NT2/D1 (cell line): ENCODE results near the gene IGFBP5.

Experiments used
- DNase-seq: peaks from one replicate; pipeline ENCODE4 v3.0.0-alpha.2; 2011; ENCODE audit warnings: low read depth, low spot score
- H3K27me3 ChIP-seq: 2 replicates; pipeline ENCODE4 v1.6.0; 2011; ENCODE audit warnings: mild to moderate bottlenecking; ENCODE audit not compliant: insufficient read length, insufficient read depth
- H3K36me3 ChIP-seq: 2 replicates; pipeline ENCODE4 v1.6.1; 2011; ENCODE audit warnings: mild to moderate bottlenecking, low read length, mixed read lengths; ENCODE audit not compliant: insufficient read depth, insufficient read length
- H3K4me1 ChIP-seq: 2 replicates; pipeline ENCODE4 v1.5.1; 2011; ENCODE audit not compliant: insufficient read depth, insufficient read length
- H3K4me3 ChIP-seq: 2 replicates; pipeline ENCODE4 v1.5.1; 2011; ENCODE audit warnings: low read depth; ENCODE audit not compliant: insufficient read length
- H3K9ac ChIP-seq: 2 replicates; pipeline ENCODE4 v1.6.0; 2011; ENCODE audit warnings: low read depth; ENCODE audit not compliant: insufficient read length
- H3K9me3 ChIP-seq: 2 replicates; pipeline ENCODE4 v1.5.1; 2011; ENCODE audit warnings: mild to moderate bottlenecking, low read length; ENCODE audit not compliant: insufficient read depth
- SUZ12 ChIP-seq: IDR thresholded peaks from 2 replicates; pipeline ENCODE4 v1.6.1; 2011; ENCODE audit not compliant: insufficient read length, insufficient read depth; ENCODE audit errors: extremely low read depth
- YY1 ChIP-seq: IDR thresholded peaks from 2 replicates; pipeline ENCODE4 v1.6.1; 2011; ENCODE audit not compliant: insufficient read length, insufficient read depth
- ZNF274 ChIP-seq: IDR thresholded peaks from 2 replicates; pipeline ENCODE4 v1.6.1; 2011; ENCODE audit warnings: mild to moderate bottlenecking, low read depth, low read length

Gene IGFBP5

DNA sequence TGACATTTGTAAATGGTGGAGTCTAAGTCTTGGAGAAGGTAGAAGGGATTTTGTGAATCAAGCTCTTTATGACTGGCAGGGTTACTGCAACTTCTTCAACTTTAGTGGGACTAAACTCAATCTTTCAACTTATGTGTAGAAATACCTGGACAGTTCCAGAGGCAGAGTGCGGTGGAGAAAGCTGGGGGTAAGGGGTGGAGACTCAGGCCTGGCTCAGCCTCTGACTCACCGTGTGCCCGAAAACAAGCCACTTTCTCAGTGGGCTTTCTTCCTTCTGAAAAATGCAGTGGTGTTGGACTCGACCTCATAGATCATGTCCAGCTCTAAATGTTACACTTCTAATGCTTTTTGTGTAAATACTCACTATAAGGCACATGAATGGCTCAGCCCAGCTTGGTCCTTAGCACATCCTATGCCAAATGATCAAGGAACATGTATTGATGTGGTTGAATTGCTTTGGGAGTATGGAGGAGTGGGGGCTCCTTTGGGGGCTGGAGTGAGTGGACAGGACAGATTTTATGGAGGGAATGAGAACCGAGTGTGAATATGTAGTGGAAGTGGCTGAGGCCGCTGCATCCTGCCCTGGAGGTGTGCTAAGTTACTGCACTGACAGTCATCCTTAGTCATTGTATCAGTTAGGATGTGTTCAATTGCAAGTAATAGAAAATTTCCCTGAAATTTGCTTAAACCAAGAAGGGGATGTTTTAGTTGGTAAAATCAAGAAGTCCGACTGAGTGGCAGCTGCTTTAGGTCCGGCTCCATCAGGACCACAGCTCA, 32.2 kb upstream of the IGFBP5 start:
- Histone ChIP-seq H3K36me3 (no peaks in the 10 kb centered on the region), H3K27me3 (peaks cover 7% of the 10 kb centered on the region), H3K4me1 (no peaks in the 10 kb centered on the region), H3K9ac (no peak overlapping the region), H3K9me3 (no peaks in the 10 kb centered on the region), H3K4me3 (no peak overlapping the region)
- TF ChIP-seq ZNF274 (no peak), YY1 (no peak), SUZ12 (no peak)
- DNase-seq = no peak

- Histone ChIP-seq H3K9me3 (no peaks in the 10 kb centered on the region), H3K9ac (no peak overlapping the region), H3K27me3 (peaks cover 2% of the 10 kb centered on the region), H3K36me3 (no peaks in the 10 kb centered on the region), H3K4me3 (no peak overlapping the region), H3K4me1 (no peaks in the 10 kb centered on the region)
- TF ChIP-seq YY1 (no peak), SUZ12 (no peak), ZNF274 (no peak)
- no peak for DNase-seq
These were observed 28.8 kb upstream of the IGFBP5 start for GRCh38 chr2:216724190-216724589.

DNA sequence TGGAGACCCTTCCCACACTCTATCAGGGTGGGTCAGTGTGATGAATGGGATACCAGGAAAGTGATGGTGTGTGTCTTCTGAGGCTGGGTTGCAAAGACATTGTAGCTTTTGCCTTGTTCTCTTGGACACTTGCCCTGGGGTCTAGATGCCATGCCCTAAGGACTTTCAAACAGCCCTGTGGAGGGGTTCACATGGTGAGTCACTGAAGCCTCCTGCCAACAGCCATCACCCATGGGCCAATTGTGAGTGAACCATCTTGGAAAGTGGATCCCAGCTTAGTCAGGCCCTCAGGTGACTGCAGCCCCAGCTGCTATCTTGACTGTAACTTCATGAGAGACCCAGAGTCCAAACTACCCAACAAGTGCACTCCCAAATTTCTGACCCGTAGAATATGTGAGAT, 25.8 kb upstream of the IGFBP5 start:
- no peak for DNase-seq
- H3K4me1 ChIP-seq = peaks cover 1% of the 10 kb centered on the region
- H3K27me3 ChIP-seq = peaks cover 2% of the 10 kb centered on the region
- H3K9ac ChIP-seq = no peak overlapping the region
- H3K9me3 ChIP-seq = no peaks in the 10 kb centered on the region
- no peak for TF ChIP-seq YY1
- no peak for TF ChIP-seq ZNF274
- no peak for TF ChIP-seq SUZ12
- H3K36me3 ChIP-seq = no peaks in the 10 kb centered on the region
- no peak overlapping the region for H3K4me3 ChIP-seq

DNA sequence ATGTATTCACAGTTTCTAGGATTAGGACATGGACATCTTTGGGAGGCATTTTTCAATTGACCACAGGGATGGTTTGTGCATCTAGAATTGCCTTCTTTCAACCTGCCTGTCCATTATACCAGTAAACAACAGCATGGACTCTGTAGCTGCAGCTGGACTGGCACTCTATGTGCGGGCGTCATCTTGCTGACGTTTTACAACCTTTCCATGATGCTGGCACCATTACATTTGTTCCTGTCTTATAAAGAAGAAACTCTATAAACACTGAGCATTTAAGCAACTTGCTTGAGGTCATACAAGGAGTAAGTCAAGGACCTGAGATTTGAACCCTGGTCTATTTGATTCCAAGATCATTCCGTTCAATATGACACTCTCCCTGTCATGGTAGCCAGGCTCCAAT, 25.4 kb upstream of the IGFBP5 start:
- H3K27me3 ChIP-seq = peaks cover 2% of the 10 kb centered on the region
- TF ChIP-seq ZNF274 (no peak), SUZ12 (no peak), YY1 (no peak)
- DNase-seq = no peak
- no peaks in the 10 kb centered on the region for H3K36me3 ChIP-seq
- H3K4me3 ChIP-seq = no peak overlapping the region
- H3K9me3 ChIP-seq = no peaks in the 10 kb centered on the region
- no peak overlapping the region for H3K9ac ChIP-seq
- peaks cover 1% of the 10 kb centered on the region for H3K4me1 ChIP-seq

GRCh38 chr2:216717907-216718615, 22.7 kb upstream of the IGFBP5 start:
- Histone ChIP-seq H3K9me3 (no peaks in the 10 kb centered on the region), H3K27me3 (no peaks in the 10 kb centered on the region), H3K4me3 (no peak overlapping the region), H3K4me1 (peaks cover 1% of the 10 kb centered on the region), H3K36me3 (no peaks in the 10 kb centered on the region), H3K9ac (no peak overlapping the region)
- DNase-seq = no peak
- TF ChIP-seq SUZ12 (no peak), YY1 (no peak), ZNF274 (no peak)

DNA sequence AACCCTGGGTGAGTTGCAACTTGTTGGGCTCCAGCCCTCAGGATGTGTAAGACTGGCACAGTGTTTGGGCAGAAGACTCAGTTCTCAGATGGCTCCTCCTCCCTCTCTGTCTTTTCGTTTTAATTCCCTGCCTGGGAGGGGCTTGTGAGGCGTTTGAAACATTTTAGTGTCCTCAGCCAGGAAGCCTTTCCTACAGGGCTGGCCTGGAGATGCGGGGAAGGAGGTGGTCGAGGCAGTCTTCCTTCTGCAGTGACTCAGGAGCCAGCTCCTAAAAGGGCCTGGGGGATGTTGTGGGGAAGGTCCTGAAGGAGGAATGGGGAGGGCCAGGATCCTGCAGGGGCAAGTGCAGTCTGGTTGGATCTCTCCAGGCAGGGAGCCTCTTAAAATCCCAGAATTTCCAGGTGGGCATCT, 22.1 kb upstream of the IGFBP5 start:
- TF ChIP-seq ZNF274 (no peak), SUZ12 (no peak), YY1 (no peak)

GRCh38 chr2:216716109-216716508, 20.8 kb upstream of the IGFBP5 start:
- TF ChIP-seq YY1 (no peak), SUZ12 (no peak), ZNF274 (no peak)
- H3K36me3 ChIP-seq = no peaks in the 10 kb centered on the region
- H3K9ac ChIP-seq = no peak overlapping the region
- DNase-seq = no peak
- H3K4me1 ChIP-seq = peaks cover 1% of the 10 kb centered on the region
- no peaks in the 10 kb centered on the region for H3K27me3 ChIP-seq
- H3K9me3 ChIP-seq = no peaks in the 10 kb centered on the region
- H3K4me3 ChIP-seq = no peak overlapping the region

More for the DNA sequence above, 22.1 kb upstream of the IGFBP5 start:
- DNase-seq = no peak
- Histone ChIP-seq H3K36me3 (no peaks in the 10 kb centered on the region), H3K9me3 (no peaks in the 10 kb centered on the region), H3K27me3 (no peaks in the 10 kb centered on the region), H3K4me1 (peaks cover 1% of the 10 kb centered on the region), H3K9ac (no peak overlapping the region), H3K4me3 (no peak overlapping the region)
